Spleen (tissue), 7 donors: Measurements from ENCODE around the gene TMTC2.

Experiments used
- POLR2A ChIP-seq, 3 donors: fragments of 450-650 bp; IDR thresholded peaks; one replicate each; pipeline ENCODE4 v1.5.1; 2017; ENCODE audit warnings: antibody characterized with exemption in 3 of 3, mild to moderate bottlenecking in 1 of 3
- TF ChIP-seq, protein P1 (sequence below), 11 experiments: fragments of 200-600 bp in 7 of 11; fragments of 450-650 bp in 4 of 11; sonication (generic) in 4 of 11; IDR thresholded peaks in 8 of 11; conservative IDR thresholded peaks in 3 of 11; 1 replicate in 7 of 11; 2 replicates in 4 of 11; pipeline versions ENCODE4 v1.4.0 to v1.8.0; 2016 to 2021; ENCODE audit warnings: antibody characterized with exemption in 11 of 11, inconsistent platforms in 4 of 11, mild to moderate bottlenecking in 1 of 11
- donor health status: DM: no; HTN: no; CAD: no; lungs with moderate emphysema.
- donor health status: DM: no; HTN: no; CAD: no.
- donor health status: DM: no; HTN: no; CAD: no.

DNA sequence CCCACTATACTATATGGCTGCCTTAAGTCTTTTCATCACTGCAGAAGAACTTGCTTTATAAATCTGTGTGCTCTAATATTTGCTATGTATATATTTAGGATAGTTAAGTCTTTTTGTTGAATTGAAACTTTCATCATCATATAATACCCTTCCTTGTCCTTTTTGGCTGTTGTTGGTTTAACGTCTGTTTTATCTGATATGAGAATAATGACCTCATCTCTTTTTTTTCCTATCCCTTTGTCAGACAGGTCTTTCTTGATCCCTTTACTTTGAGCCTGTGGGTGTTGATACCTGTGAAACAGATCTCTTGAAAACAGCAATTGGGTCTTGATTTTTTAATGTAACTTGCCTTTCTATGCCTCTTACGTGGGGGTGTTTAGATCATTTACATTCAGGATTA lies 316.3 kb downstream of the TMTC2 start:
- TF ChIP-seq, protein P1, sequence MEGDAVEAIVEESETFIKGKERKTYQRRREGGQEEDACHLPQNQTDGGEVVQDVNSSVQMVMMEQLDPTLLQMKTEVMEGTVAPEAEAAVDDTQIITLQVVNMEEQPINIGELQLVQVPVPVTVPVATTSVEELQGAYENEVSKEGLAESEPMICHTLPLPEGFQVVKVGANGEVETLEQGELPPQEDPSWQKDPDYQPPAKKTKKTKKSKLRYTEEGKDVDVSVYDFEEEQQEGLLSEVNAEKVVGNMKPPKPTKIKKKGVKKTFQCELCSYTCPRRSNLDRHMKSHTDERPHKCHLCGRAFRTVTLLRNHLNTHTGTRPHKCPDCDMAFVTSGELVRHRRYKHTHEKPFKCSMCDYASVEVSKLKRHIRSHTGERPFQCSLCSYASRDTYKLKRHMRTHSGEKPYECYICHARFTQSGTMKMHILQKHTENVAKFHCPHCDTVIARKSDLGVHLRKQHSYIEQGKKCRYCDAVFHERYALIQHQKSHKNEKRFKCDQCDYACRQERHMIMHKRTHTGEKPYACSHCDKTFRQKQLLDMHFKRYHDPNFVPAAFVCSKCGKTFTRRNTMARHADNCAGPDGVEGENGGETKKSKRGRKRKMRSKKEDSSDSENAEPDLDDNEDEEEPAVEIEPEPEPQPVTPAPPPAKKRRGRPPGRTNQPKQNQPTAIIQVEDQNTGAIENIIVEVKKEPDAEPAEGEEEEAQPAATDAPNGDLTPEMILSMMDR (IDR thresholded peaks at IDR 0.05 in 8 of 11, conservative IDR thresholded peaks at IDR 0.05 in 3 of 11), result no peak
- no peak for TF ChIP-seq POLR2A (IDR thresholded peaks at IDR 0.05)
